Vagina (tissue), 2 donors: ENCODE results near the gene STK11.

Source experiments
- POLR2A ChIP-seq, 2 donors: fragments of 450-650 bp; IDR thresholded peaks; one replicate each; pipeline ENCODE4 v1.6.1; 2017; ENCODE audit warnings: antibody characterized with exemption in 2 of 2, mild to moderate bottlenecking in 2 of 2, moderate library complexity in 2 of 2
- TF ChIP-seq, protein P1 (sequence below), 3 experiments: fragments of 450-650 bp in 2 of 3; fragments of 200-600 bp in 1 of 3; sonication (generic) in 1 of 3; IDR thresholded peaks; one replicate each; pipeline ENCODE4 v1.5.1; 2017 to 2019; ENCODE audit warnings: antibody characterized with exemption in 3 of 3, mild to moderate bottlenecking in 2 of 3, moderate library complexity in 2 of 3

DNA sequence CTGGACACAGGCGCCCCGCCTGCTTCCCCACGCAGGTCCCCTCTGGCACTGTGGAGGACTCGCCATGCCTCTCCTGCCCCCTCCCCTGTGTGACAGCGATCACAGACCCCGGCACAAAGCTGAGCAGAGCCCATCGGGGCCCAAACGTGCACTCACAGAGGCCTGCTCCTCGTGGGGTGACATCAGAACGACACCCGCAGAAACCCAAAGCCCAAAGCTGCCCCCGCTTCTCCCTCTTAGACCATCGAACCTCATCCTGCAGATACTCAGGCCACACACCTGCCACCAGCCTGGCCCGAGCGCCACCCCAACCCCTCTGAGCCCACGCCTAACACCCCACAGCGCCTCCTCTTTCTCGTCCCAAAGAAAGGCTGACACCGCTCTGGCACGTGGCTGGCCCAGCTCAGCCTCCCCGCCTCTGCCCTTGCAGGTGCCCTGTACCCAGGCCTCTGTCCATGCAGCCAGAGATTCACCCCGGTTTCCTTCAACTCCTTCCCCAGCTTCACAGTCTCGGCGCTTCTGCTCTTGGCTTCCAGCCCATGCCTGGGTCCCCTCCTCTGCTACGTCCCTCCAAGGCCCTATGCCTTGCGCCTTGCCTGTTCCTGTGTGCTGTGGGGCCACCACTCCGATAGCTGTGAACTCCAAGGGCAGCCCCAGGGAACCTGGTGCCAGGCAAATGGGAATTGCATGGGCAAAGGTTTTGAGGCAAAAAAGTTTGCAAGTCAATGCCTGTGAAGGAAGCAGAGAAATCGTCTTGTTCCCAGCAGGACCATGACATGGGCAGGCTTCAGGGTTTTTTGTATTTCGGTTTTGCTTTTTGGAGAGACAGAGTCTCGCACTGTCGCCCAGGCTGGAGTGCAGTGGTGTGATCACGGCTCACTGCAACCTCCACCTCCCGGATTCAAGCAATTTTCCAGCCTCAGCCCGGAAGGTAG, 33.1 kb downstream of the STK11 start:
- no peak for TF ChIP-seq POLR2A (IDR thresholded peaks at IDR 0.05)
- TF ChIP-seq, protein P1, sequence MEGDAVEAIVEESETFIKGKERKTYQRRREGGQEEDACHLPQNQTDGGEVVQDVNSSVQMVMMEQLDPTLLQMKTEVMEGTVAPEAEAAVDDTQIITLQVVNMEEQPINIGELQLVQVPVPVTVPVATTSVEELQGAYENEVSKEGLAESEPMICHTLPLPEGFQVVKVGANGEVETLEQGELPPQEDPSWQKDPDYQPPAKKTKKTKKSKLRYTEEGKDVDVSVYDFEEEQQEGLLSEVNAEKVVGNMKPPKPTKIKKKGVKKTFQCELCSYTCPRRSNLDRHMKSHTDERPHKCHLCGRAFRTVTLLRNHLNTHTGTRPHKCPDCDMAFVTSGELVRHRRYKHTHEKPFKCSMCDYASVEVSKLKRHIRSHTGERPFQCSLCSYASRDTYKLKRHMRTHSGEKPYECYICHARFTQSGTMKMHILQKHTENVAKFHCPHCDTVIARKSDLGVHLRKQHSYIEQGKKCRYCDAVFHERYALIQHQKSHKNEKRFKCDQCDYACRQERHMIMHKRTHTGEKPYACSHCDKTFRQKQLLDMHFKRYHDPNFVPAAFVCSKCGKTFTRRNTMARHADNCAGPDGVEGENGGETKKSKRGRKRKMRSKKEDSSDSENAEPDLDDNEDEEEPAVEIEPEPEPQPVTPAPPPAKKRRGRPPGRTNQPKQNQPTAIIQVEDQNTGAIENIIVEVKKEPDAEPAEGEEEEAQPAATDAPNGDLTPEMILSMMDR (IDR thresholded peaks at IDR 0.05) = no peak
